ENCODE data around the gene CACNB2.

The CACNB2 gene

DNA sequence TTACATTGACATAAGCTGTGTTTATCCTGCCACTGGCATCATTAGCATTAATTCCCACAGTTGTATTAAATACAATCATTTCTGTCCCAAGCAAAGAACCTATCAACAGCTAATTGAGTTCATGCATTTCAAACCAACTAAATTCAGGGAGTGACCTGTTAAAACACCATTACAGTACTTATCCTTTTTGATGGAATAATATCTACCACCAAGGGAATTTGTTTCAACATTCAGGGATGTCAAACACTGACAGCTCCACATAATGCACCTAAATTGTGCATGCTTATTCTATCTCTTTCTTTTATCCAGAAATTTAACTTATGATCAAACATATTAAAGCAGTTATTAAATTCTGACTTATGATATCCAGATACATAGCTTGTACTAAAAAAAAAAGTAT is 374.3 kb downstream of the CACNB2 start:
- no peak for DNase-seq (ENCODE audit: low spot score)

DNA sequence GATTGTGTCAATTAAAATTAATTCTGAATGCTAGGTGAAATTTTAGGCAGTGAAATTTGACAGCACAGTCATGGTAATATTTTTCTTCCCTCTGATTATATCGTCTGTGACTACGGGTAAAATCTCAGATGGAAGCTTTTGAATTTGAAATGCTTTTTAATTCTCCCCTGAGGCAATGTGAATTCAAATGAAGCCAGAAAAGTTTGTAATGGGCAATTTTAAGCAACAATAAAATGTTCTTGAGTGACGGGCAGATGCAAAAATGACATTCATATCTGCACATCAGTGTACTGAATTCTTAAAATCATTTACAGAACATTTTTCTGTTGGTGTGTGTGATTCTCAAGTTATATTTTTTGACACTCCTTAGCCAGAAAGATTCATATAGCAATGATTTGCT is 376.6 kb downstream of the CACNB2 start:
- no peak for DNase-seq (ENCODE audit: low spot score)

DNA sequence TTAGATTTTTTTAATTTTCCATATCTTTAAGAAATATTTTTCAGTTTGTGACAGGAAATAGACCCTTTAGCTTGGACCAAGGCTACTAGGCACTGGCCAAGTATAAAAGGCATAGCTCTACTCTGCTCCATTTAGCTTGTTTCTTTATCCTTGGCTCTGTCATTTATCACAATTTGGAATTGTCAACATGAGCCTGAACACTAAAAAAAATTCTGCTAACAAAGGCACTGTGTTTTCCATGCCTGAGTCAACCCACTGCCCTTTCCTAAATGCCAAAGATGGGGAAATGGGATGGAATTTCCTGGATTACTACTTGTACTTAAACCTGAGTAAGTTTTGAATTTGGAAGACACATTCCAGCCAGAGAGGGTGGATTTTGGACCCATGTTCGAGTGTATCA is 382.8 kb downstream of the CACNB2 start:
- DNase-seq (ENCODE audit: low spot score): no peak

DNA sequence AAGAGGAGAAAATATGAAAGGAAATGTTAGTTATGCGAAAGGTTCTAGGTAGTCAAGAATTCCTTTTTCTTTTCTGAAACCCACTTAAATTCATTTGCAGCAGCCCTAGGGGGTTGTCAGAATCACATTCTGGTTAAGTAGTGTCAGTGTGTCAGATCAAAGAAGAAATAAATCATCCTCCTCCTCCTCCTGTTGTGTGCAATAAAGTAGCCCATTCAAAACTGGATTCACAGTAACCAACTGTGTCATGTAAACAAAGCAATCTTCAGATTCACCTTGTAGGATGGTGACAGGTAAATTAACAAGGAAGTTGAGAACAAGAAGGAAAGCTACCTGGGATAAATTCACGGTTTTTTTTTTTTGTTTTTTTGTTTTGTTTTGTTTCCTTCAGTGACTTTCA is 383.6 kb downstream of the CACNB2 start:
- DNase-seq (ENCODE audit: low spot score): no peak

DNA sequence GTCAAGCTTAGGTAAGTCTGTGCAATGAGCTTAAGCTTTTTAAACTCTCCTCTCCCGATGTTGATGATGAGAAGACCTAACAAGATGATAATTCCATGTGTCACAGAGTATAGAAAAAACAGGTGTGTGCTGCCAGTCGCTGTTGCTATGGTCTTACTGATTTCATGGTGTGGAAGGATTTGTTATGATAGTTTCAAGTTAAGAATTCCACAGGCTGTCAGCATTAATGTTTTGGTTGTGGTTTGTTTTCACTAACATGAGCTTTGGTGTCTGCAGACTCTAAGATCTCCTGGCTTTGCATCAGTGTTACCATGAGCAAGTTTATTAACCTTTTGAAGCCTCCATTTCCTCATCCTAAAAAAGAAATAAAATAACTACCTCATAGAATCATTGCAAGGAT is 387.5 kb downstream of the CACNB2 start:
- DNase-seq (ENCODE audit: low spot score): no peak

DNA sequence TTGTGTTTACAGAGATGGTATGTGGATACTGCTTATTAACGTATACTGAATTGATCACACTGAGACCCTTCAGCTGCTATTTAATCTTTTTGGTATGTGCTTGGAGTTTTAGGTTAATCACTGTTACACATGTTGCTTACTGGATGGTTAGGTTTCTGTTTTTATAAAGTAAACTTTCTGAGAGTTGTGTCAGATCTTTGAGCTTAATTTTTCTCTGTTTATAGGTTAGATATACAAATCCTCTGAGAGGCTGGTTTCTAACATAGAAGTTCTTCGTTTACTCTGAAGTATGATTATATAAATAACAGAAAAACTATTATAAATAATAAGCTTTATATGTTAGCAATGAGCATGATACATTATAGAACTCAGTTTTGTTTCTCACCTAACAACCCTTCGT is 388.1 kb downstream of the CACNB2 start:
- no peak for DNase-seq (ENCODE audit: low spot score)

DNA sequence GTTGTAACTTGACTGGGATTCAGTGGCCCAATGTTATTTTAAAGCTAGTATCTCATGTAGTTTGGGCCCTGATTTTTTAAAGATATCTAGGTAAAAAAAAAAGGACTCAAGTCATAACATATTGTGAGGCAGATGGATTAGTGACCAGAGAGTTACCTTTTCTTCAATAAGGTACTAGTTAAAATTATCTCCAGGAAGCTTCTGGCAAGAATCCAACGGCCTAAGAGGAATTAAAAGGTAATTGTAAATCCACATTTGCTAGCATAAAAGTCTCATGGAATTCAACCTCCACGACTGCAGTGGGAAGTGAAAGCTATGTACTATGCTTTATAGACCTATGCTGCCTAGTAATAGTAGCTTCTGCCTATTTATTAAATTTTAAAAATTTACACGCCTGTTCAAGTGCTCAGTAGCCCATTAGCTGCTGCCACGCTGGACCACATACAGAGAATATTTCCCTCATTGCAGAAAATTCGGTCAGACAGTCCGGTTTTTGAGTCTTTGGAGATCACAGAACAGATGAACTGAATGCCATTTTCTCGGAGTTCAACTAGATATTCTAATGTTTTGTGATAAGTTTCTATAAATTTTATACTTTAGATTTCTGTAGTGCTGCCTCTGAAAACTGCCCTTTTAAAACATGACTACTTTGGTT is 392.8 kb downstream of the CACNB2 start:
- no peak for DNase-seq (ENCODE audit: low spot score)

DNA sequence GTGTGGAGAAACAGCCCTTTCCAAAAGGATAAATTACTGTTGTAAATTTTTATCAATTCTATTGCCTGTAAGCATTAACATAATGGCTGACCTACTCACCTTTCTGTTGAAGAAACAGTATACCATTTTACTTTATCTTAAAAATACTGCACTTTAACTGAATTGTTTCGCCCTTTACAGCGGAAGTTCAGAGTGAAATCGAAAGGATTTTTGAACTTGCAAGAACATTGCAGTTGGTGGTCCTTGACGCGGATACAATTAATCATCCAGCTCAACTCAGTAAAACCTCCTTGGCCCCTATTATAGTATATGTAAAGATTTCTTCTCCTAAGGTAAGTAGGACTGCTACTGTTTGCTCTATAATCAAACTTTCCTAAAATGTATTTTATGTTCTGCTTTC is 393.7 kb downstream of the CACNB2 start:
- no peak for DNase-seq (ENCODE audit: low spot score)

DNA sequence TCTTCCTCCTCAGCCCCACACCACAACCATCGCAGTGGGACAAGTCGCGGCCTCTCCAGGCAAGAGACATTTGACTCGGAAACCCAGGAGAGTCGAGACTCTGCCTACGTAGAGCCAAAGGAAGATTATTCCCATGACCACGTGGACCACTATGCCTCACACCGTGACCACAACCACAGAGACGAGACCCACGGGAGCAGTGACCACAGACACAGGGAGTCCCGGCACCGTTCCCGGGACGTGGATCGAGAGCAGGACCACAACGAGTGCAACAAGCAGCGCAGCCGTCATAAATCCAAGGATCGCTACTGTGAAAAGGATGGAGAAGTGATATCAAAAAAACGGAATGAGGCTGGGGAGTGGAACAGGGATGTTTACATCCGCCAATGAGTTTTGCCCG is 399.1 kb downstream of the CACNB2 start:
- DNase-seq (ENCODE audit: low spot score): no peak

DNA sequence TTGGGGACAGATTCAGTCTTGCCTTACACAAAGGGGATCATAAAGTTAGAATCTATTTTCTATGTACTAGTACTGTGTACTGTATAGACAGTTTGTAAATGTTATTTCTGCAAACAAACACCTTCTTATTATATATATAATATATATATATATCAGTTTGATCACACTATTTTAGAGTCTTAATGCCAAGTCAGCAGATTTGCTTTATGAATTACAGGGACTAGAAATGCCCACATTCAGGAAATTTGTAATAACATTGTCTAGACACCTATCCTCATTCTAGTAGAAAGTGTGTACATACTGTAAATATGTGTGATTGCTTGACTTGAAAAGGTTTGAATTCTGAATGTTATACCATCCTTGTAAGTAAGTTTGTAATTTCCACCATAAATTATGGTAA is 400.0 kb downstream of the CACNB2 start:
- no peak for DNase-seq (ENCODE audit: low spot score)

DNA sequence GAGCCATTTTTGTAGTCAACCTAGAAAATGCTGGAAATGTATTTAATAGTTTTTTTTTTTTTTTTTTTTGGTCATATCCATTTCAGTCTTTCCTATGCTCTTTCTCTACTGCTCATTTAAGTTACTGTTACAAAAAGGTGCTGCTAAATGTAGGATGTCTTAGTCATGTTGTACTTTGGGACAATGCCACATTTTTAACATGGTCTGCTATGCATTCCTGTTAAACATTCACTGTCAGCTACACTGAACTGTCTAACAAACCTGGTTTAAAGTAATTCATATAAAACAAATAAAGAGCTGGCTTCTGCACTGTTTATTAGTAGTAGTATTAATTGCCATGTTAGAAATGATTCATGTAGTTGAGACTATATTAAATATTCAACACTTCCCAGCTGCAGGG is 402.6 kb downstream of the CACNB2 start:
- DNase-seq (ENCODE audit: low spot score): no peak

DNA sequence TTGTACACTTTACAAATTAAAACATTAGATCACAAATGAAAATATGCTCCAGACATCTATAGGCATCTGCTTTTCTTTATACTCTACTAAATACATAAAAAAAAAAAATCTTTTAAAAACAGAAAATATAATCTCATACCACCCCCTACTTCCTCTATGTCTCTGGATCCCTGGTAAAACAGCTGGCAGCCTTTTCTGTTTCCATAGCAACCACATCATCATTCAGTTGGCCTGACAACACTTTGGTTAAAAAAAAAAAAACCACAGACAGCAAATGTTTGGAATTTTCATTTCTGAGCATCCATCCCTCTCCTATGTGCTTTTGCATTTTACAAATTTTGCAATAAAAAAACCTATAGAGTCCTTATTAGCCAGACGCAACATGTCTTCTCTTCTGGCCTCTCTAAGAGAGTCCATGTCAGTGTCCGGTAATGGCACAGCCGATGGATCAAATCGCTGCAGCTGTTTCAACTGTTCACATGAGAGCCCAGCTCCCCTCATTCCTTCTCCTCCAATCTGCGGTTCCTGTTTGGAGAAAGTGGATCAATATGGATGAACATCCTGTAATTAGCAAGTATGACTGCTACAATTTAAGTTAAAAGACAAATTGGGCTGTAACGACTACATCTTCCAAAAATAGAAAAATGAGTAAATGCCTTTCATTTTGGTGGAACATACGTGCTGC is 405.5 kb downstream of the CACNB2 start:
- DNase-seq (ENCODE audit: low spot score): no peak

DNA sequence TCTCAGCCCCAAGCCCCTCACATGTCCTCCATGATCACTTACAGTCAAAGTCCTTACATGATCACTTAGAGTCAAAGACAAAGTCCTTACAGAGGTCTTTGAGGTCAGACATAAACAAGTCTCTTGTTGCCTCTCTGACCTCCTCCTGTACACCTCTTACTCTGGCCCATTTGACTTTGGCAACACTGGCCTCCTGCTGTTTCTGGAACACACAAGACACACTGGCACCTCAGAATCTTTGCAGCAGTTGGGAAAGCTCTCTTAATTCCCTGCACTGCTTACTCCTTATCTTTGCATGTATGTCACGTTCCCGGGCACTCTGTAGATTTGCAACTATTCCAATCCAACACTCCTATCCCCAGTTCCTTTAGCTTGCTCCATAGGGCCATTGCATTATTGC is 408.9 kb downstream of the CACNB2 start:
- DNase-seq (ENCODE audit: low spot score): no peak

DNA sequence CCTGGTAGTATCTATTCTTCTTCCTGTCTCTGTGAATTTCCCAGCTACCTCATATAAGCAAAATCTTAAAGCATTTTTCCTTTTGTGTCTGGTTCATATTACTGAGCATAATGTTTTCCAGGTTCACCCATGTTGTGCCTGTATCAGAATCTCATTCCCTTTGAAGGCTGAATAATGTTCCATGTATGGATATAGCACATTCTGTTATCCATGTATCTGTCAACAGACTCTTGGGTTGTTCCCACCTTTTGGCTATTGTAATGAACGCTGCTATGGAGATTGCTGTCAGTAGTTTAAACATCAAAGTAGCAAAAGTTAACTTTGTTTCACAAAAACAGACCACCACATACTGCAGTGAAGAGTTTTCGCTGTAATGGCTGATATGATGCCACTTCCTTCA is 411.2 kb downstream of the CACNB2 start:
- no peak for DNase-seq (ENCODE audit: low spot score)

DNA sequence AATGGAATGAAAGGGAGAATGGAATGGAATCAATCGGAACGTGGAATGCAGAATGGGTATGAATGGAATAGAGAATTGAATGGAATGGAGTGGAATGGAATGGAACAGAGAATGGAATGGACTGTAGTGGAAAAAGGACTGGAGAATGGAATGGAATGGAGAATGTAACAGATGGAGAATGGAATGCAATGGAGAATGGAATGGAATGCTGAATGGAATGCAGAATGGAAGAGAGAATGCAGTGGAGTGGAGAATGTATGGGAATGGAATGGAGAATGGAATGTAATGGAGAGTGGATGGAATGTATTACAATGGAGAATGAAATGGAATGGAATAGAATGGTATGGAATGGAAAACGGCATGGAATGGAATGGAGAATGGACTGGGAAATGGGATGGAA is 414.3 kb downstream of the CACNB2 start:
- no peak for DNase-seq (ENCODE audit: low spot score)

DNA sequence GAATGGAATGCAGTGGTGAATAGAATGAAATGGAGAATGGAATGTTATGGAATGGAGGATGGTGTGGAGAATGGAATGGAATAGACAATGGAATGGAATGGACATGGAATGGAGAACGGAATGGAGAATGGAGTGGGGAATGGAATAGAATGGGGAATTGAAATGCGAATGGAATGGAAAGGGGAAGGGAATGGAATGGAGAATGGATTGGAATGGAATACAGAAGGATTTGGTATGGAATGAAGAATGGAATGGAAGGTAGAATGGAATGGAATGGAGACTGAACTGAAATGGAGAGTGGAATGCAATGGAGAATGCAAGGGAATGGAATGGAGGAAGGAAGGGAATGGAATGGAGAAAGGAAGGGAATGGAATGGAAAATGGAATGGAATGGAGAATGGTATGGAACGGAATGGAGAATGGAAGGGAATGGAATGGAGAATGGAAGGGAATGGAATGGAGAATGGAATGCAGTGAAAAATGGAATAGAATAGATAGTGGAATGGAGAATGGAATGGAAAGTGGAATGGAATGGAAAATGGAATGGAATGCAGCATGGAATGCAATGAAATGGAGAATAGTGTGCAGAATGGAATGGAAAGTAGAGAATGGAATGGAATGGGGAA is 416.4 kb downstream of the CACNB2 start:
- no peak for DNase-seq (ENCODE audit: low spot score)

DNA sequence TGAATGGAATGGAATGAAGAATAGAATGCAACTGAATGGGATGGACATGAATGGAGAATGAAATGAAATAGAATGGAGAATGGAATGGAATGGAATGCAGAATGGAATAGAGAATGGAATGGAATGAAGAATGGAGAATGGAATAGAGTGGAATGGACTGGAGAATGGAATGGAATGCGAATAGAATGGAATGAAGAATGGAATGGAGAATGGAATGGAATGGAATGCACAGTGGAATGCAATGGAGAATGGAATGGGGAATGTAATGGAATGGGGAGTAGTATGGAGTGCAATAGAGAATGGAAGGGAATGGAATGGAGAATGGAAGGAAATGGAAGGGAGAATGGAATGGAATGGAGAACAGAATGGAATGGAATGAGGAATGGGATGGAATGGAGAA is 417.7 kb downstream of the CACNB2 start:
- DNase-seq (ENCODE audit: low spot score): no peak

DNA sequence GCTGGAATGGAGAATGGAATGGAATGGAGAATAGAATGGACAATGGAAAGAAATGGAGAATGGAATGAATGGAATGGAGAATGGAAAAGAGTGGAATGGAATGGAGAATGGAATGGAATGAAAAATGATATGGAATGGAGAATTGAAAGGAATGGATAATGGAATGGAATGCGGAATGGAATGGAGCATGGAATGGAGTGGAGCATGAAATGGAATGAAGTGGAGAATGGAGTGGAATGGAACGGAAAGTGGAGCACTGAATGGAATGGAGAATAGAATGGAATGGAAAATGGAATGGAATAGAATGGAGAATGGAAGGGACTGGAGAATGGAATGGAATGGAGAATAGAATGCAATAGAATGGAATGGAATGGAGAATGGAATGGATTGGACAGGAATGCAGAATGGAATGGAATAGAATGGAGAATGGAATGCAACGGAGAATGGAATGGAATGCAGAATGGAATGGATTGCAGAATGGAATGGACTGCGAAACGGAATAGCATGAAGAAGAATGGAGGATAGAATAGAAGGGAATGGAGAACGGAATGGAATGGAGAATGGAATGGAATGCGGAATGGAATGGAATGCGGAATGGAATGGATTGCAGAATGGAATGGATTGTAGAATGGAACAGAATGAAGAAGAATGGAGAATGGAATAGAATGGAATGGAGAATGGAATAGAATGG is 421.8 kb downstream of the CACNB2 start:
- DNase-seq (ENCODE audit: low spot score): no peak

DNA sequence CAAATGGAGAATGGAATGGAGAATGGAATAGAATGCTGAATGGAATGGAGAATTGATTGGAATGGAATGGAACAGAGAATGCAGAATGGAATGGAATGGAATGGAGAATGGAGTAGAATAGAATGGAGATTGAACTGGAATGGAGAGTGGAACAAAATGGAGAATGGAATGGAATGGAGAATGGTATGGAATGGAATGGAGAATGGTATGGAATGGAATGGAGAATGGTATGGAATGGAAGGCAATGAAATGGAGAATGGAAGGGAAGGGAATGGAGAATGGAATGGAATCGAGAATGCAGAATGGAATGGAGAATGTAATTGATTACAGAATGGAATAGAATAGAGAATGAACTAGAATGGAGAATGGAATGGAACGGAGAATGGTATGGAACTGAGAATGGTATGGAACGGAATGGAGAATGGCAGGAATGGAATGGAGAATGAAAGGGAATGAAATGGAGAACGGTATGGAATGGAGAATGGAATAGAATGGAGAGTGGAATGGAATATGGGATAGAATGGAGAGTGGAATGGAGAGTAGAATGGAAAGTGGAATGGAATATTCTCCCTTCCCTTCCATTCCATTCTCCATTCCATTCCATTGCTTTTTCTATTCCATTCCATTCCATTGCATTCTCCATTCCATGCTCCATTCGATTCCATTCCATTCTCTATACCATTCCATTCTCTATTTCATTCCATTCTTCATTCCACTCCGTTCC is 422.9 kb downstream of the CACNB2 start:
- no peak for DNase-seq (ENCODE audit: low spot score)

DNA sequence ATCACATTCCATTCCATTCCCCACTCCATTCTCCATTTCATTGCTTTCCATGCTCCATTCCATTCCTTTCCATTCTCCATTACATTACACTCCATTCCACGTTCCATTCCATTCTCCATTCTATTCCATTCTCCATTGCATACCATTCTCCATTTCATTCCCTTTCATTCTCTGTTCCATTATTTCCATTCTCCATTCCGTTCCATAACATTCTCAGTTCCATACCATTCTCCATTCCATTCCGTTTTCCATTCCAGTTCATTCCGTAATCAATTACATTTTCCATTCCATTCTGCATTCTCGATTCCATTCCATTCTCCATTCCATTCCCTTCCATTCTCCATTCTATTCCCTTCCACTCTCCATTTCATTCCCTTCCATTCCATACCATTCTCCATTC is 424.8 kb downstream of the CACNB2 start:
- DNase-seq (ENCODE audit: low spot score): no peak

DNA sequence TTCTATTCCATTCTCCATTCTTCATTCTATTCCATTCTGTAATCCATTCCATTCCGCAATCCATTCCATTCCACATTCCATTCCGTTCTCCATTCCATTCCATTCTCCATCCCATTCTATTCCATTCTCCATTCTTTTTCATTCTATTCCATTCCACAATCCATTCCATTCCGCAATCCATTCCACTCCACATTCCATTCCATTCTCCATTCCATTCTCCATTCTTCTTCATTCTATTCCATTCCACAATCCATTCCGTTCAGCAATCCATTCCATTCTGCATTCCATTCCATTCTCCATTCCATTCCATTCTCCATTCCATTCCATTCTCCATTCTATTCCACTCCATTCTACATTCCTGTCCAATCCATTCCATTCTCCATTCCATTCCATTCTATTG is 426.0 kb downstream of the CACNB2 start:
- no peak for DNase-seq (ENCODE audit: low spot score)

DNA sequence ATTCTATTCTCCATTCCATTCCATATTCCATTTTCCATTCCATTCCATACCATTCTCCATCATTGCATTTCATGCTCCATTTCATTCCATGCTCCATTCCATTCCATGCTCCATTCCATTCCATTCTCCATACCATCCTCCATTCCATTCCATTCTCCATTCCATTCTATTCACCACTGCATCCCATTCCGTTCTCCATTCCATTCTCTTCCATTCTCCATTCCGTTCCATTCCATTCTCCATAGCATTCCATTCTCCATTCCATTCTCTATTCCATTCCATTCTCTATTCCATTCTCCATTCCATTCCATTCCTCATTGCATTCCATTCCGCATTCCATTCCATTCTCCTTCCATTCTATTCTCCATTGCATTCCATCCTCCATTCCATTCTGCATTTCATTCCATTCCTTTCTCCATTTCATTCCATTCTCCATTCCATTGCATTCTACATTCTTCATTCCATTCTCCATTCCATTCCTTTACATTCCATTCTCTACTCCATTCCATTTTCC is 427.2 kb downstream of the CACNB2 start:
- no peak for DNase-seq (ENCODE audit: low spot score)

Measured in NAMALWA (cell line).